HG03159 (cell line): Measurements from ENCODE around the gene ARAP1.

Experiments
- ATAC-seq: cut with Tn5 transposase; IDR thresholded peaks from one replicate; pipeline ENCODE4 v1.9.1; 2021; ENCODE audit warnings: mild to moderate bottlenecking, moderate library complexity; ENCODE audit not compliant: unreplicated experiment

The ARAP1 gene

DNA sequence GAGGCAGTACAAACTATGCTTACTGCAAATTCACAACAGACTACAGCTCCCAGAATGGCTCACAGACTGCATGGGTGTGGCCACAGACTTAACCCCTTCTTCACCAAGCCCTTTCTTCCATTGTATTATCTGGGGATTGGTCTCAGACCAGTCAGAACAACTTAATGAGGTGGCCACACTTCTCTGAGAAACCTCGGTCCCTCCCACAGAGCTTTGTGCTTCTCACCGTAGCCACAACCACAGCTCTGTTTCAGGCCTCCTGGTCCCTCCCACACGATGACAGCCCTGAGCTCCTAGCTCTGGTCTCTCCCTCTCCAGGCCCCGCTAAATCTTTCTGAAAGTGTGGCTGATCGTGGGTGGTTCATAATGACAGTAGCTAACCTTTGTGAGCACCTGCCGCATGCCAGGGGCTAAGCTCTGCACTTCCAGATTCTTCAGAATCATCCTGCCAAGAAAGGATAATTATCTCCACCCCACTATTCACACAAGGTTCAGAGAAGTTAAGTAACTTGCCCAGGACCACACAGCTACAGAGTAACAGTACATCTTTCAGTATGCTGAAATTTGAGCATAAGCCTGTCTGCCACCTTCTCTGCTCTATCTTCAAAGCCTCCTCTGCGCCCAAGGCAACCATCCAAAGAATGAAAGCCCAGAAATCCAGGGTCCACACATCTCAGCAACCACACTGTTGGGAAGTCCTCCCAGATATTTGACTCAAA is 83.4 kb downstream of the ARAP1 start:
- ATAC-seq: peak; percentile 72

DNA sequence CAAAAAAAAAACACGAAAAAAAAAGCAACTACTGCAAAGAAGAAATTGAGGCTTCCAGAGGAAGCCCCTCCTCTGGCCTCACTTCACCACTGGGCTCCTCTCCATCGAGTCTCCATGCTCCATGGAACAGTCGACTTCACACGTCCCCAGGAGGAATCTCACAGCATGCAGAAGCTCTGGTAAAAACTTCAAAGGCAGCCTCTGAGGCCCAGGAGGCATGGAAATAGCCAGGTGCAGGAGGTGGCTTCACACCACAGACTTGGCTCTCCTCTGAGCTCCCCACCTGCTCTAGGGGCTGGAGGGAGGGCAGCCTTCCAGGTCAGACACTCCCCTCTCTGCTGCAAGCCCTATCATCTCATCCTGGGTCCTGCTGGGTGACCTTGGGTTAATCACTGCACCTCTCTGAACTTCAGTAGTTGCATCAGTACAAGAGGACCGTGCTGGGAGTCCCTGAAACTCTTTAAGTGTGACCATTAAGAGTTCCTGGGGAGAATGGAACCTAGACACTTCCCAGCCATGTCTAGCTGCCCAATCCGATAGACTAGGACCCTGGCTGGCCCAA is 86.2 kb downstream of the ARAP1 start:
- no peak for ATAC-seq

DNA sequence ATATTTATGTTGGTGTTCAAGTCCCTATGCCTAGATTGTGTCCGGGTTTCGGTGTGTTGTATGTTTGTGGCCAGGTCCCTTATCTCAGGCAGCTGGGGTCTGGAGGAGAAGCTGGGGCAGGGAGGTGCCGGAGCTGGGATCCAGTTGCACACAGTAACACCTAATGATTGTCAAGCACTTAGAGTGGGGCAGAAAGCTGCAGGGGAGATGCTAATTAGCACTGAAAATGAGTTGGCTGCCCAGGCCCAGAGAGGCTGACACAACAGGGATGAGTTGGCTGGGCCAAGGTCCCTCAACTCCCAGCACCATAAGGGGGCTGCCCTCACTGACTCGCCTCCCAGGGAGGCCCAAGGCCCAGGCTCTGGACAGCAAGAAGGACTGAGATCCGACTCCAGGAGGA is 90.2 kb downstream of the ARAP1 start:
- no peak for ATAC-seq

DNA sequence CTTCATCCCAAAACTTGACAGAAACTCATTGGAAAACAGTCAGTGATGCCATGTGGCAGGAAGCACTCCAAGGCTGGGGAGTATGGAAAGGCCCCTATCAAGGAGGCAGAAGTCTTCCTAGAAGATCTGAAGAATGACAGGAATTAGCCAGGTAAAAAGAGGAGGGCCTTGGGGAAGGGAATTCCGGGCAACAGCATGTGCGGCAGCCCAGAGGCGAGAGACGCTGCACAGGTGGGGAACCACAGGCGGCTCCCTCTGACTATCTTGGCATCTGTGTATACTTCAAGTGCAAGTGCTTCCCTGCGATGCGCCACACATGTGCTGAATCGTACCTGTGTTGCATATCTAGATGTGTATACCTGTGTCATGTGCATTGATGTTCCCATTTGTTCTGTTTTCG is 90.7 kb downstream of the ARAP1 start:
- no peak for ATAC-seq

DNA sequence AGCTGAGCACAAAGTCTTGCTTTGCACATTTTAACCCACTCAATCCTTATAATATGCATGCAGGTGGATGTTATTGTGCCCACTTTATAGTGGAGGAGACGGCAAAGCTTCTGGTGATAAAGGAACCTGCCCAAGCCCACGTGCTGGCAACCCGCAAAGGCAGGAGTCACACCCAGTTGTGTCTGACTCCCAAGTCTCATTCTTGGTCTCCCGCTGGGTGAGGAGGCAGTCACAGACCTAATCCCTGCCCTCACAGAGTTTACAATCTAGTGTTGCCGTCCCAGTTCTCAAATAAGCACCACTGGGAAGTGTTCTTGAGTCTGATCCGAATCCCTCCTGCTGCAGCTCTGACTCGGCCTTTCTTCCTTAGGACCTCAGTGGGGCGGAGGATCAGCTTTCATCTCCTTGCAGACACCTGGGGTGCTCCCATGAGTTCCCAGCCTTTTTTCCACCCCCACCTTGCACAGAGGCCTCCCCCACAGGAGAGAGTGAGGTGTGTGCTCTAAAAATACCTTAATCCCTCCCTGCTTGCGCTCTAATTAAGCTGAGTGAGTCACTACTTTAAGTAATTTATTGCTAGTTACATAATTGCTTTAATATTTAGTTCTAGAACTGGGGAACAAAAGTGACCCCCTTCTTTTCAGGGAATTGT is 93.1 kb downstream of the ARAP1 start:
- no peak for ATAC-seq

DNA sequence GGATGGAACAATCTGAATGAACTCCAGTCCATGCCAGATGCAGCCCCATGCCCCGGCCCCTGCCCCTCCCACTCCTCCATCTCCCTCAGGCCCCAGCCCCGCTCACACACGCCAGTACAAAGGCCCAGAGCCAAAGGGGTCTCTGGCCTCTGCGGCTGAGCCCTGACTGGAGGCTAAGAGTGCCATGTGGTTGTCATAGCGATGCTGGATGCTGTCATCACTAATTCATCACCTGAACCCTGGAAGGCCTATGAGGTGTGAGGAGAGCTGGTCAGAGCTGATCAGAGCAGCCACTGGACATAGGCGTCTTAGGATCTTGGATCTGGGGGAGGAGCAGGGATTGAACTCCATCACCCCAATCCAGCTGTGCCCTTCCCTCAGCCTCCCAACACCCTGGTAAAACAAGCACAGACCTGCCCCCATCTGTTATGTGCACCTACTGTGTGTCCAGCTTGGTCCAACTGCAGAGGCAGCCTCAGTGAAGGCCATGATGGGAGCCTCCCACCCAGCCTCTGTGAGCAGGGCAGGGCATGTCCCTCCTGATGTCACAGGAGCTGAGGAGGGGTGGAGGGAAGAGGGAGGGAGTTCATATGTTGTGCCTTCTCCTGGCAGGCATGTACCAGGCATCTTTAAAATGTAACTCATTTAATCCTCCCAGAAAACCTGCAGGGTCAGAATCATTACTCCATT is 94.7 kb downstream of the ARAP1 start:
- no peak for ATAC-seq

DNA sequence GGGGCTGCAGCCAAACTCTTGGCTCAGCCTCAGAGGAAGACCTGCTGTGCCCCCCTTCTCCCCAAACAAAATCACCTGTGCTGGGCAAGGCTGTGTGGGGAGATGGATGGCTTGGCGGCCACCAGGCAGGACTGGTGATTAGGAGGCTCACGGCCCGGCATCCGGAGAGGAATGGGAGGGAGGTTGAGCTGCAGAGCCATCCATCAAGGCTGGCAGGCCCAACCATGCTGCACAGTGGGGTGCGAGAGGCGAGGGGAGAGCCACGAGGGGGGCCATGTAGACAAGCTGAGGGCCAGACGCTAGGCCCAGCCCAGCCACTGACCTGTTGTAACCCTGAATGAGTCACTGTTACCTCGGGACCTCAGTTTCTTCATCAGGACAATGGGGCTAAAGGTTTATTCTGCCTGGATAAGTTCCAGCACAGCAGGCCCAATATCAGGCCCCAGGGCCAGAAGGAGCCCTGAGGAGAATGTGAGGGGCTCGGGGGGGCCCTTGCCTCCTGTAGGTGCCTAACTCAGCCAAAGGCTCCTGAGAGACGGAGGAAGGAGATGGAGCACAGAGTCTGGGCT is 96.2 kb downstream of the ARAP1 start:
- ATAC-seq: no peak

DNA sequence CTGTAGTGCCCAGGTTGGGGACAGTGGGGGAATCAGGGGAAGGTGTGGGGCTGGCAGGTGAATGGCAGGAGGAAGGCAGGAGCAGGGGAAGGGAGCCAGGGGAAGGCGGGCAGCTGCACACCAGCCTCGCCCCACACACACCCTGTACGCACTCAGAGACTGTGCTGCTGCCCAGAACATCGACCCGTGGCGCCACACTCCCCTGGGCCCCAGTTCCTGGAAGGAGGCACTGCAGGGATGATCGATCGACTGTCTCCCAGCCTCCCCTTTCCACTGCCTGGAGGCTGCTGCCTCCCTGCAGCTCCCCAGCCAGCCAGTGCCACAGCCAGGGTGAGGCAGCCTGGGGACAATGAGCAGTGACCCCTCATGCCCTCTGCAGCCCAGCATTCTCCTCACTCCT is 97.2 kb downstream of the ARAP1 start:
- no peak for ATAC-seq

DNA sequence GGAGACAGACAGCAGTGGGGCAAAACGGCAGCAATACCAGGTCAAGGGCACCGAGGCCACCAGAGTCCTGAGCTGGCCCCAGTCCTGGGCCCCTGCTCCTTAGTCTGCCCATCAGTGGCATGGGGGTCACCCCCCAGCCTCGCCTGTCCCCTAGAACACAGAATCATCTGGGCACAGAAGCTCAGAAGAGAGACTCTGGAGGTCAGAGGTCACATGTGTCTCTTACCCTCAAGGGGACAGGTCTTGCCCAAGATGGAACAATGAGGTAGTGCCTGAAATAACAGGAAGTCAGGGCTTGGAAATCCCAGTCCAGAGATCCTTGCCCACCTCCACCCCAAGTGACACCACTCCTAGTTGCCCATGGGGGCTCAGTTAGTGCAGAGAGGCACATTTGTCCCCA is 98.6 kb downstream of the ARAP1 start:
- ATAC-seq: no peak

DNA sequence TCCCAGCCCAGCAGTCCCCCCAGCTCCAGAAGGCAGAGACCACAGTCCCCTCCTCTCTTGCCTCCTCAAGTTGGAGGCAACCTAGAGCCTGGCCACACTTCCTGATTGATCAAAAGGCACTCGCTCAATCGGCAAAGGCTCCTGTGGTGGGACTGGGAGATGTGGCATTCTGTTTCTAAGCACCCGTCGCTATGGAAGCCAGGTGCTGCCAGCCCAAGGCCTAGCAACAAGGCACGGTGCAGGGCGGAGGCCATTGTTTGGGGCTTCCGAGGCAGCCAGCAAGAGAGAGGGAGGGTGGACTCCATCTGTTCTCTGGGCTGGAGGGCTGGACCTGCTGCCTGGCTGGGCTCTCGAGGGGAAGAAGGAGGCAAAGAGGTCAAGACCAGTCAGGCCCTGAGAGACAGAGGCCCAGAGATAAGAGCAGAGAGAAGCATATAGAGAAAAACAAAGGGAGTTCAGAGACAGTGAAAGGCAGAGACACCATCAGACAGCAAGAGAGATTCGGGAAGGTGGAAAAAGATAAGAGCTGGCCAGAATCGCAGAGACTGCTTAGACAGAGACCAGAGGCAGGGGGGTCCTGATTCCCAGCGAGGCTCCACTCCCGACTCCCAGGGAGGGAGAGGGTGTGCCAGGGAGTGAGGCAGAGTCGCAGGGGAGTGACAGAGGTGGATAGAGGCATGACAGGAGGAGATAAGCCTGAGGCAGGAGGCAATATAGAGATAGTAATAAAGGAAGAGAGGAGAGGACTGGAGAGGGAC is 99.2 kb downstream of the ARAP1 start:
- ATAC-seq: no peak

DNA sequence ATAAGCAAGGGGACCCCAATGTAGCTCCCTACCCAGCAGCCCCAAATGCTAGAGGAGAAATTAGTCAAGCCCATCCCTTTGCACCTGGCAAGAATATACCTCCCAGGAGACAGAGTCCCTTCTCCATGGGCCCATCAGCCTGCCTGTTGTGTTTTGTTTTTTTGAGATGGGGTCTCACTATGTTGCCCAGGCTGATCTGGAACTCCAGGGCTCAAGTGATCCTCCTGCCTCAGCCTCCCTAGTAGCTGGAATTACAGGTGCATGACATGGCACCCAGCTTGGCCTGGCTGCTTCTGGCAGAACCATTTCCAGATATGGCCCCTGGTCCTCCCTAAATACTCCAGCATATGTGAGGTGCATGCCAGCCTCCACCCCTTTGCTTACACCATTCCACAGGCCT is 100.1 kb downstream of the ARAP1 start:
- ATAC-seq: no peak

DNA sequence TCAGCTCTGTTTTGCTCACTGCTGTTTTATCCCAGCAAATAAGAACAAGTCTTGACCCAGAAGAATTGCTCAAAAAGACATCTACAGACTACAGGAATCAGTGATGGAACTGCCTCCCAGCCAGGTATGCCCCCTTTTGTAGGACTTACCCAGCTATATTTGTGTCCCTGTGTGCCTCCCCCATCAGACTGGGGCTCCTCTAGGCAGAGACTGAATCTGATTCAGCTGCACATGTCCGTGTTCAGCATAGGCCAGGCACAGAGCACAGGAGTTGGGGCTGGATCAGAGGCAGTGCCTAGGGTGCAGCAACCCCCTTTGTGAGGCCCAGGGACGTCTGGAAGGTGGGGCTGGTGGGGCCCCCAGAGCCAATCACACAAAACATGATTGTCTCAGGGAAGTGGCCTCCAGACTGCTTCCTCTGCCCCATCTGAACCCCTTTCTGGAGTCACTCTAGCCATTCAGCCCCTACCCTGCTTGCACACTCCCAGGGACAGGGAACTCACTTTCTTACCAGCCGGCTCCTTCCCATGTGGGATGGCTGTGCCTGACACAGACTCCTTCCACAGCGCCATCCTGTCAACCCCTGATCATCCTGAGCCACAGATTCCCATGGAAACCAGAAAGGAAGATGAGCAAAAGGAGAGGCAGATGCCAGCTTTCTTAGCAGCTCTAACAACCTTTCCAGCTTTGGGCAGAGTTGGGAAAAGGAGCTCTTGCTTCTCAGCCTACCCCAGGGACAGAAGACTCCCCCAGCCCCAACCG is 102.8 kb downstream of the ARAP1 start:
- no peak for ATAC-seq

DNA sequence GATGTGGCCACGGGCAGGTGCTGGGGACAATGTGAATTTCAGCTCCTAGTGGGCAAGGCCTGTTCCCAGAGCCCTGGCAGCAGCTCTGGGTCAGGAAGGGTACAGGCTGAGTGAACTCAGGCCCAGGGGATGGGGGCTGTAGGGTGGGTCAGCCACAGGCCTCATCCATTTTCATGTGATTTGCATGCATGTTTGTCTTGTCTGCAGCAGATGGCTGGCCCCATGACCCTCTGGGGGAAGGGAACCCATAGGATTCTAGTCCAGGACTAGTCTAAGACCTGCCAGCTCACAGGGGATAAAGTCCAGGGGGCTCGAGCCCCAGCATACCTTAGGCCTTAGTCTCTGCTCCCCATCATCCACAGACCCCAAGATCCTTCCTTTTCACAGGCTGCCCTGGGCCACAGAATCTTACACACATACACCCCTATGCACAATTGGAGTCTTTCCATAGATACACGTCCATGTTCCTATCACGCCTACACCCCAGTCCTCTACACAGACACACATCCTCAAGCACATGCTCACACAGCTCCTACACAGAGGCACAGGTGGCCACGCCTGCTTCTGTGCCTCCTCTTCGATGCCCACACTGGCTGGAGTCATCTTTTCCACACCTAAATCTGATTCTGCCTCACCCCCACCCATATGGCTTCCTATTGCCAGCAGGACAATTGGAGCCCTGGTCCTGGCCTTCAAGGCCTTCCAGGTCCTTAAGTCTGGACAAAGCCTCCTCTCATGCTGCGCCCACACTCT is 103.6 kb downstream of the ARAP1 start:
- no peak for ATAC-seq

DNA sequence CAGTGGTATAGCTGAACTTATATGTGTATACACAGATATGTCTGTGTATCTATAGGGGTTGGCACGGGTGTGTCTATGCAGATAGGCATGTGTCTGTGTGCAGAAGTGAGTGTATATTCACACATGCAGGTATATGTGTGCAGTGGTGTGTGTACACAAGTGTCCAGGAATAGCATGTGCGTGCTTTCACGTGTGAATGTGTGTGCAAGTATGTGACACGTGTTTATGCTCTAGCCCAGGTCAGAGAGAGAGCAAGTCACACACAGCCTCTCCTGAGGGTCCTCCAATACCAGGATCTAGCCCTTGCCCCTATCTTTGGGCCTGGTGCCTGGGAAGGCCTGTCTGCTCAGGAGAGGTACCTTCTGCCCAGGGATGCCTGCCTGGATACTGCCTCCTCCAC is 104.3 kb downstream of the ARAP1 start:
- no peak for ATAC-seq

DNA sequence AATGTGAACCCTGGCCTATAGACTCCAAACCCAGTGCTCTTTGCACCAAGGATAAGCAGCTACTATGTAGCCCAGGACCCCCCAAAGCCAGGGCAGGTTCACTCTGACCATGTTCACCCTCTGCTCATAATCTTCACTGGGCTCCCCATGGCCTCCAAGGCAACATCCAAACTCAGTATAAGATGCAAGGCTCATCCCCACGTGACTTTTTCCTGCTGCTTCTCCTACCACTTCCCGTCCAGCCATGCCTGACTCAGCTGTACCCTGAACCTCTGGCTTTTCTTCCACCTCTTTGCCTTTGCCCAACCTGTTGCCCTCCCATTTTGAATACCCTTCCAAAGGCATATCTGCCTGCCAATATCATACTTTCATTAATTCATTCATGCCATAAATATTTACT is 105.7 kb downstream of the ARAP1 start:
- ATAC-seq: no peak

DNA sequence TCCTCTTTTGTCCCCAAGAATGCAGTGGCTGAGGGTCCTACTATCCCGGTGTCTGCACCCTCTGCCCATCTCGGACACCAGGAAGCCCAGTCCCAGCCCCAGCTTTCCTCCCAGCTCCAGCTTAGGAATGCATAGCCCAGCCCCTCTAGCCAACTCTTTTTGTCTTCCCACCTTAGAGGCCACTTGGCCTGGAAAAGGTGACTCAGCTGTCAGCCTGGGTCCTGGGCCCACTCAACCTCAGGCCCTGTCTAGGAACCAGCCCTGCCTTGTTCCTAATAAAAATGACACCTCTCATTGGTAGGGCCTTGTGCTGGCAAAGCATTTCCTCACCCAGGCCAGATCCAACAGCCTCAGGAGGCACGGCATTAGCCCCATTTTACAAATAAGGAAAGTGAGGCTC is 106.2 kb downstream of the ARAP1 start:
- no peak for ATAC-seq

DNA sequence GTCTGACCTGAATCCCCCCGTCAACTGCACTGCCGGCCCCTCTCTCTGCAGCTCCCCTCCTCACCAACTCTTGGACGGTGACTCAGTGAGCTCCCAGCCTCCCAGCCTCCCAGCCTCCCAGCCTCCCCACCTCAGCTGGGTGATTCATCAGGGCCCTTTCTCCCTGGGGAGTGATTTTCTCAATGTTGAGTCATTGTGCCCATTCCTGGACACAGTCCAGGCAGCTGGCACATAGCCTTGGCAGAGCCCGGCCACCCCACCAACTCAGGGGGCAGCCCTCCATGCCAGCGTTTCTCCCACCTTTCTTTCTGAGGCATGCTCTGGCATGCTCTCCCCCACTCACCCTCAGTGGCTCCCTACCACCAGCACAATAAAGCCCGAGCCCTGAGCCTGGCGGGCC is 108.7 kb downstream of the ARAP1 start:
- no peak for ATAC-seq

DNA sequence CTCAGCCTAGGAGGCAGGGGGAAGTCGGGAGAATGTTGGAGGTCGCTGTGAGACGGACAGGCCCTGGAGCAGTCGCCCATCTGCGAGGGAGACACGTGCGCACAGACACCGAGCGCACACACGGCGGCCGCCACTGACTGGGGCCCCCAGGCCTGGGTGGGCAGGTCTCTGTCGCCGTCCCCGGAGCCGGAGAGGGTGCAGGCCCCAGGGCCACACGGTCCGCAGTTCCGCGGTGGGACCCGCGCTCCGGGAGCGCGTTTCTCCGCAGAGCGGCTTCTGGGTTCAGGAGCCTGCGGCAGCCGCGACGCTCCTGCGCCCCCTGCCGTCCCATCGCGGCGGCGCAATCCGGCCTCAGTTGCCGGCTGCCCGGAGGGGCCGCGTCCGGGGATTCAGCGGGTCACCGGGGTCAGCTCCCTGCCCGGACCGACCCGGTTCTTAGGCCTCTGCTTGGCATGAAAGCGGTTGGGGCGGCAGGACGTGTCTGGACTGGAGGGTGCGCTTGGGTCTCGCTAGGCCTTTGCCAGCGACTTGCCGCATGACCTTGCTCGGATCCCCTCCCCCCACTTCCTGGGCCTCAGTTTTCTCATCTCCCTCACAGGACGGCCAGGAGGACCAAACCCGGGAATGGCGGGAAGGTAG is 109.2 kb downstream of the ARAP1 start:
- peak; percentile 47 for ATAC-seq
